Vagina (tissue), 2 donors: ENCODE data around the gene FZD2. TPM values are rescaled to one million over a fixed set of nuclear protein-coding genes. Genes with fewer than 3 reads are reported as not detected.
A peak's percentile ranks its signal among the peaks of the same experiment; 100 is the strongest.
"Not testable (repeated sequence)": the region's sequence is repeated elsewhere in the genome, so short reads cannot be mapped to it uniquely, and the experiment has no call there.

Source experiments
- DNase-seq, 2 donors: peaks; one replicate each; pipeline ENCODE4 v3.0.0-alpha.2; 2017; ENCODE audit errors: extremely low spot score in 2 of 2
- H3K27ac ChIP-seq: fragments of 200-600 bp; sonication (generic); one replicate; pipeline ENCODE4 v1.5.1; 2019
- H3K27me3 ChIP-seq: fragments of 200-600 bp; sonication (generic); one replicate; pipeline ENCODE4 v1.5.1; 2019
- H3K36me3 ChIP-seq, 2 donors: fragments of 200-600 bp; sonication (generic); one replicate each; pipeline ENCODE4 v1.5.1; 2017 to 2019
- H3K4me1 ChIP-seq: fragments of 200-600 bp; sonication (generic); one replicate; pipeline ENCODE4 v1.5.1; 2019
- H3K4me3 ChIP-seq, 2 donors: fragments of 200-600 bp; sonication (generic); 1 replicate in 1 of 2; 2 replicates in 1 of 2; pipeline ENCODE4 v1.5.1; 2016 to 2019
- H3K9me3 ChIP-seq: fragments of 200-600 bp; sonication (generic); one replicate; pipeline ENCODE4 v1.5.1; 2019
- CTCF ChIP-seq, 3 experiments: fragments of 450-650 bp in 2 of 3; fragments of 200-600 bp in 1 of 3; sonication (generic) in 1 of 3; IDR thresholded peaks; one replicate each; pipeline ENCODE4 v1.5.1; 2017 to 2019; ENCODE audit warnings: antibody characterized with exemption in 3 of 3, mild to moderate bottlenecking in 2 of 3, moderate library complexity in 2 of 3
- POLR2A ChIP-seq, 2 donors: fragments of 450-650 bp; IDR thresholded peaks; one replicate each; pipeline ENCODE4 v1.6.1; 2017; ENCODE audit warnings: antibody characterized with exemption in 2 of 2, mild to moderate bottlenecking in 2 of 2, moderate library complexity in 2 of 2
- POLR2AphosphoS5 ChIP-seq, 2 donors: sonication (generic); formaldehyde crosslinking; IDR thresholded peaks; one replicate each; pipeline ENCODE4 v1.9.0; 2017; ENCODE audit warnings: antibody characterized with exemption in 2 of 2, mild to moderate bottlenecking in 2 of 2, low read depth in 1 of 2; ENCODE audit not compliant: insufficient read depth in 1 of 2
- intact Hi-C: fragments of 100-400 bp; cut with DNase I; formaldehyde crosslinking; loops from one replicate; pipeline ENCODE4 v1.15.1; 2023
- total RNA-seq: library from RNA; depleted of rRNA; stranded (reverse); fragments of >200 nt; gene quantifications from one replicate; pipeline ENCODE4 v1.2.3, GENCODE V29; 2016

The FZD2 gene
- total RNA-seq, 1 donor from 2014 or later = 7.6 TPM

DNA sequence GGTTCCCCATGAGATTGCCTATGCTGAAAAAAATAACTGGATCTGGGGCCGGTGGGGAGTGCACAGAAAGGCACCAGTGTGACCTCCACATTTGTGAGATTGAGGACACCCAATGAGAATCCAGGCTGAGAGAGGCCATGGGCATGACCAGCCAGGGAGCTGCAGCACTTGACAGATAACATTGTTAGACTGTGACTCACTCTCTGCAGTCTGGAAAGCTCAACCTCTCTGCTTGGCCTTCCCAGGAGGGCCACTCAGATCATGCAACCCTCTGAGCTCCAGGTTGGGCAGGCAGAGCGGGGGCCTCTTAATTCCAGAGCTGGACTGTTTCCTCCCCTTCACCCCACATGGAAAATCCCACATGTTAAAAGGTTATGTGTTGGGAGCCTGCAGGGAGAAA is 30.1 kb downstream of the FZD2 start:
- Histone ChIP-seq H3K4me3 (no peak overlapping the region), H3K27me3 (no peaks in the 10 kb centered on the region), H3K27ac (peak overlapping the region; percentile 53), H3K9me3 (no peaks in the 10 kb centered on the region), H3K4me1 (peaks cover 11% of the 10 kb centered on the region), H3K36me3 (no peaks in the 10 kb centered on the region)
- intact Hi-C loops = no loop called here
- DNase-seq = no peak
- TF ChIP-seq POLR2A (IDR thresholded peaks at IDR 0.05) (no peak), CTCF (IDR thresholded peaks at IDR 0.05) (no peak), POLR2AphosphoS5 (IDR thresholded peaks at IDR 0.05; ENCODE audit: insufficient read depth in 1 of 2, low read depth in 1 of 2) (no peak)

GRCh38 chr17:44589316-44590071 is 32.2 kb downstream of the FZD2 start:
- no peak overlapping the region for H3K27ac ChIP-seq
- no peak for DNase-seq
- H3K4me3 ChIP-seq = no peak overlapping the region
- H3K9me3 ChIP-seq = no peaks in the 10 kb centered on the region
- no peak for TF ChIP-seq POLR2A (IDR thresholded peaks at IDR 0.05)
- TF ChIP-seq POLR2AphosphoS5 (IDR thresholded peaks at IDR 0.05; ENCODE audit: insufficient read depth in 1 of 2, low read depth in 1 of 2) = no peak
- no peak for TF ChIP-seq CTCF (IDR thresholded peaks at IDR 0.05)
- intact Hi-C loops = loop anchor here (5.0 kb wide), 1 partner anchor 1448 kb away; no protein-coding TSS in a partner anchor
- H3K36me3 ChIP-seq = no peaks in the 10 kb centered on the region
- H3K27me3 ChIP-seq = no peaks in the 10 kb centered on the region
- peaks cover 11% of the 10 kb centered on the region for H3K4me1 ChIP-seq

DNA sequence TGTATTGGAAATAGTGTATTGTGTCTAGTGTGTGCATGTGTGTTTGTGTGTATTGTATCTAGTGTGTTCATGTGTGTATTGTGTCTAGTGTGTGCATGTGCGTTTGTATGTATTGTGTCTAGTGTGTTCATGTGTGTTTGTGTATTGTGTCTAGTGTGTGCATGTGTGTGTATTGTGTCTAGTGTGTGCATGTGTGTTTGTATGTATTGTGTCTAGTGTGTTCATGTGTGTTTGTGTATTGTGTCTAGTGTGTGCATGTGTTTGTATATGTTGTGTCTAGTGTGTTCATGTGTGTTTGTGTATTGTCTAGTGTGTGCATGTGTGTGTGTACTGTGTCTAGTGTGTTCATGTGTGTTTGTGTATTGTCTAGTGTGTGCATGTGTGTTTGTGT is 32.8 kb downstream of the FZD2 start:
- H3K4me3 ChIP-seq, H3K27me3 ChIP-seq, H3K27ac ChIP-seq, H3K9me3 ChIP-seq, H3K36me3 ChIP-seq, DNase-seq: not testable (repeated sequence)
- peaks cover 11% of the 10 kb centered on the region for H3K4me1 ChIP-seq
- intact Hi-C loops = loop anchor here (5.0 kb wide), 1 partner anchor 1447 kb away; no protein-coding TSS in a partner anchor

DNA sequence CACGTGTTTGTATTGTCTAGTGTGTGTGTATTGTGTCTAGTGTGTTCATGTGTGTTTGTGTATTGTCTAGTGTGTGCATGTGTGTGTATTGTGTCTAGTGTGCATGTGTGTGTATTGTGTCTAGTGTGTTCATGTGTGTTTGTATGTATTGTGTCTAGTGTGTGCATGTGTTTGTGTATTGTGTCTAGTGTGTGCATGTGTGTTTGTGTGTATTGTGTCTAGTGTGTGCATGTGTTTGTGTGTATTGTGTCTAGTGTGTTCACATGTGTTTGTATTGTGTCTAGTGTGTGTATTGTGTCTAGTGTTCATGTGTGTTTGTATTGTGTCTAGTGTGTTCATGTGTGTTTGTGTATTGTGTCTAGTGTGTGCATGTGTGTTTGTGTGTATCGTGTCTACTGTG is 33.5 kb downstream of the FZD2 start:
- H3K4me3 ChIP-seq, DNase-seq, H3K27ac ChIP-seq, H3K9me3 ChIP-seq, H3K36me3 ChIP-seq, H3K27me3 ChIP-seq: not testable (repeated sequence)
- intact Hi-C loops = loop anchor here (5.0 kb wide), 1 partner anchor 1447 kb away; no protein-coding TSS in a partner anchor
- peaks cover 11% of the 10 kb centered on the region for H3K4me1 ChIP-seq

DNA sequence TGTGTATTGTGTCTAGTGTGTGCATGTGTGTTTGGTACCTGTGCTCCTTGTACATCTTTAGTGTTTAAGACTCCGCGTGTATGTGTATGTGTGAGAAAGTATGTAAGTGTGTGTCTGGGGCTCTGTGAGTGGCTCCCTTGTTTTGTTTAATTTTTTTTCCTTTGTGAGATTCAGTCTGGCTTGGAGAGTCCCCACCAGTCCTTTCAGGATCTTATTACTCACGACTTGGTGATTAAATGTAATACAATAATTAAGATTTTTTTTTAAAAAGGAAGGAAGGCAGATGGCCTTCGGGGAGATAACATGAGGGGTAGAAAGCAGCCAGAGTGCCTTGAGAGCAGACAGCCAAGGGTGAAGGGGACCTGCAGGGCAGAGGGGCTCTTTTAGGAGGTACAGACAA is 33.9 kb downstream of the FZD2 start:
- intact Hi-C loops = loop anchor here (5.0 kb wide), 1 partner anchor 1446 kb away; no protein-coding TSS in a partner anchor

More for the DNA sequence above, 33.9 kb downstream of the FZD2 start:
- no peaks in the 10 kb centered on the region for H3K36me3 ChIP-seq
- H3K27me3 ChIP-seq = no peaks in the 10 kb centered on the region
- no peak for DNase-seq
- peaks cover 11% of the 10 kb centered on the region for H3K4me1 ChIP-seq
- H3K4me3 ChIP-seq = no peak overlapping the region
- no peaks in the 10 kb centered on the region for H3K9me3 ChIP-seq
- no peak overlapping the region for H3K27ac ChIP-seq
- TF ChIP-seq POLR2A (IDR thresholded peaks at IDR 0.05) (no peak), CTCF (IDR thresholded peaks at IDR 0.05) (no peak), POLR2AphosphoS5 (IDR thresholded peaks at IDR 0.05; ENCODE audit: insufficient read depth in 1 of 2, low read depth in 1 of 2) (no peak)
